Measurements from ENCODE around the gene IL2RA. TPM values are rescaled to one million over a fixed set of nuclear protein-coding genes. Genes with fewer than 3 reads are reported as not detected.

Gene IL2RA
- total and polyA plus RNA-seq, 9 of the 15 experiments (the other 6 are each of a cell fraction or from before 2014, with no cell fraction given): 0.95 TPM; not detected in 8

- CTCF ChIA-PET (ENCODE audit: low intra/inter-chr PET ratio): no interaction called here
- TF ChIP-seq ZNF280A (IDR thresholded peaks at IDR 0.05; ENCODE audit: low read depth, partially characterized antibody) (peak; percentile 57), ZSCAN29 (IDR thresholded peaks at IDR 0.05) (no peak), ESRRB (CRISPR knock-in tag; IDR thresholded peaks at IDR 0.05; ENCODE audit: borderline replicate concordance) (no peak), STAT5B (CRISPR knock-in tag; IDR thresholded peaks at IDR 0.05) (no peak), TEAD2 (tag; IDR thresholded peaks at IDR 0.05) (no peak), CBX5 (IDR thresholded peaks at IDR 0.05; ENCODE audit: borderline replicate concordance, low read depth) (0 out of 2 replicates have a peak, but pooled peaks have one; percentile 70), ZNF583 (CRISPR knock-in tag; IDR thresholded peaks at IDR 0.05) (no peak), TAF15 (IDR thresholded peaks at IDR 0.05; ENCODE audit: low read depth, low read length) (no peak), THRA (IDR thresholded peaks at IDR 0.05) (no peak), TAF7 (tag; IDR thresholded peaks at IDR 0.05) (no peak), NFRKB (IDR thresholded peaks at IDR 0.05; ENCODE audit: low read depth) (no peak), FOXJ2 (tag; IDR thresholded peaks at IDR 0.05) (no peak), NCOA2 (IDR thresholded peaks at IDR 0.05; ENCODE audit: partially characterized antibody in 2 of 2) (no peak), ZNF133 (CRISPR knock-in tag; IDR thresholded peaks at IDR 0.05) (no peak), ZNF143 (CRISPR knock-in tag; IDR thresholded peaks at IDR 0.05) (no peak), ZBTB2 (IDR thresholded peaks at IDR 0.05) (no peak), ZFP36 (IDR thresholded peaks at IDR 0.05; ENCODE audit: low read depth, low read length, partially characterized antibody) (no peak), CBX3 (IDR thresholded peaks at IDR 0.05; ENCODE audit: borderline replicate concordance in 1 of 2, low read length in 2 of 2) (peak in 1 of 2 experiments; percentile 96; a peak in 2 of 3 replicates), TRIM28 (IDR thresholded peaks at IDR 0.05) (0 out of 2 replicates have a peak, but pooled peaks have one; percentile 73), ELF4 (CRISPR knock-in tag; IDR thresholded peaks at IDR 0.05) (no peak), MXI1 (IDR thresholded peaks at IDR 0.05; ENCODE audit: low read depth, low read length) (no peak), XRCC4 (IDR thresholded peaks at IDR 0.05; ENCODE audit: extremely low read depth, insufficient read depth, insufficient read length) (no peak)
Observed at GRCh38 chr10:5992398-5992797, 69.8 kb downstream of the IL2RA start.

More at GRCh38 chr10:5992398-5992797, 69.8 kb downstream of the IL2RA start:
- in situ Hi-C loops (cut with MboI): no loop called here
- H3K36me3 ChIP-seq (ENCODE audit: control insufficient read depth, insufficient read depth, low read length): no peaks in the 10 kb centered on the region
- POLR2A ChIA-PET: interaction anchor here (0.7 kb wide), 1 partner anchor 25 kb away, joined by 3 read pairs; no protein-coding TSS in a partner anchor
- DNase-seq (ENCODE audit: extremely low read depth in 1 of 4, low spot score in 3 of 4) (no peak), FAIRE-seq (no peak), ATAC-seq (no peak)
- no peaks in the 10 kb centered on the region for H4K20me1 ChIP-seq (replicated peaks; ENCODE audit: control insufficient read depth, insufficient read depth, low read length)
- H3K4me2 ChIP-seq (ENCODE audit: insufficient read depth, low read length): no peak overlapping the region
- H3K9me3 ChIP-seq (replicated peaks; ENCODE audit: control insufficient read depth, insufficient read depth, low read depth, low read length): peaks cover 5% of the 10 kb centered on the region
- H3K27ac ChIP-seq (ENCODE audit: extremely low read depth, low read depth, low read length): no peak overlapping the region
- no peak overlapping the region for H2AFZ ChIP-seq (ENCODE audit: low read depth, low read length)
- no TSS peak for BruUV-seq (replicated peaks)
- intact Hi-C loops (cut with micrococcal nuclease): no loop called here
- WGBS (ENCODE audit: insufficient coverage, low coverage, missing lambda C conversion rate): 57% methylated on average over 1 of the region's 1 CpG
- no peaks in the 10 kb centered on the region for H3K9me1 ChIP-seq (ENCODE audit: control insufficient read depth, insufficient read depth, low read length)
- H3K4me3 ChIP-seq: no peak overlapping the region
- no peaks in the 10 kb centered on the region for H3K79me2 ChIP-seq (ENCODE audit: control insufficient read depth, insufficient read depth, low read length)
- no peak overlapping the region for H3K9ac ChIP-seq (ENCODE audit: insufficient read depth in 1 of 2, low read depth in 2 of 2, low read length in 2 of 2)
- H3K4me1 ChIP-seq (replicated peaks in 1 of 2; ENCODE audit: control insufficient read depth in 2 of 2, insufficient read depth in 2 of 2, low read length in 2 of 2): peaks cover 5 to 12% of the 10 kb centered on the region in 2 experiments; a peak in 4 of 5 replicates
- no peaks in the 10 kb centered on the region for H3K27me3 ChIP-seq (ENCODE audit: control insufficient read depth in 2 of 2, insufficient read depth in 2 of 2, low read length in 2 of 2)
